HepG2 (cell line): ENCODE measurements around the gene RASD2. TPM values are rescaled to one million over a fixed set of nuclear protein-coding genes. Genes with fewer than 3 reads are reported as not detected.

Experiments used
- AFF4 ChIP-seq: sonication (generic); formaldehyde crosslinking; IDR thresholded peaks from 2 replicates; pipeline ENCODE4 v1.4.0; 2020; ENCODE audit warnings: missing genetic modification reagents
- CHCHD3 ChIP-seq: sonication (generic); formaldehyde crosslinking; IDR thresholded peaks from 2 replicates; pipeline ENCODE4 v1.8.0; 2022; ENCODE audit warnings: mild to moderate bottlenecking, missing genetic modification reagents, moderate library complexity
- ERF ChIP-seq: IDR thresholded peaks from 2 replicates; pipeline ENCODE4 v1.6.1; 2018; ENCODE audit warnings: missing biosample characterization, missing genetic modification reagents
- ESRRA ChIP-seq: sonication (generic); formaldehyde crosslinking; IDR thresholded peaks from 2 replicates; pipeline ENCODE4 v1.5.1; 2020; ENCODE audit warnings: mild to moderate bottlenecking, low read depth, missing genetic modification reagents
- KLF16 ChIP-seq, 2 experiments: sonication (generic) in 1 of 2; formaldehyde crosslinking in 1 of 2; IDR thresholded peaks; 2 replicates each; pipeline versions ENCODE4 v1.6.1 to v1.8.0; 2016 to 2023; ENCODE audit warnings: missing genetic modification reagents in 2 of 2, missing compliant biosample characterization in 1 of 2
- MLLT10 ChIP-seq: sonication (generic); formaldehyde crosslinking; IDR thresholded peaks from 2 replicates; pipeline ENCODE4 v1.4.0; 2020; ENCODE audit warnings: missing genetic modification reagents
- MYNN ChIP-seq: sonication (generic); formaldehyde crosslinking; IDR thresholded peaks from 2 replicates; pipeline ENCODE4 v1.4.0; 2020; ENCODE audit warnings: mild to moderate bottlenecking, low read depth, missing genetic modification reagents
- RFX3 ChIP-seq: IDR thresholded peaks from 2 replicates; pipeline ENCODE4 v1.6.1; 2016; ENCODE audit warnings: missing biosample characterization, missing genetic modification reagents
- ZFY ChIP-seq: sonication (generic); formaldehyde crosslinking; IDR thresholded peaks from 2 replicates; pipeline ENCODE4 v1.4.0; 2020; ENCODE audit warnings: missing genetic modification reagents
- ZNF136 ChIP-seq: sonication (generic); formaldehyde crosslinking; IDR thresholded peaks from 2 replicates; pipeline ENCODE4 v1.8.1; 2022; ENCODE audit warnings: low read depth, mild to moderate bottlenecking, moderate library complexity, missing genetic modification reagents
- ZNF768 ChIP-seq: sonication (generic); formaldehyde crosslinking; IDR thresholded peaks from 2 replicates; pipeline ENCODE4 v1.4.0; 2020; ENCODE audit warnings: missing genetic modification reagents
- ZNF883 ChIP-seq: sonication (generic); formaldehyde crosslinking; IDR thresholded peaks from 2 replicates; pipeline ENCODE4 v1.5.1; 2020; ENCODE audit warnings: mild to moderate bottlenecking, missing genetic modification reagents; ENCODE audit errors: not compliant biosample characterization
- polyA plus RNA-seq, 8 experiments: library from polyadenylated mRNA; depleted of rRNA in 3 of 8; stranded (reverse) in 7 of 8; unstranded in 1 of 8; fragments of >200 nt; fragmentation: Illumina TruSeq in 4 of 8; extraction: Trizol in 4 of 8; gene quantifications; 2 replicates each; pipeline versions ENCODE4 v1.2.1 to v1.2.3, GENCODE V29; 2011 to 2016; ENCODE audit warnings: low read depth in 4 of 8, missing spikeins in 1 of 8, mixed read lengths in 1 of 8; ENCODE audit not compliant: insufficient read depth in 1 of 8
- total RNA-seq, 5 experiments: library from RNA; depleted of rRNA; stranded (reverse); fragments of >200 nt; fragmentation: Illumina TruSeq; extraction: Trizol; gene quantifications; 2 replicates each; pipeline ENCODE4 v1.2.3, GENCODE V29; 2016; ENCODE audit warnings: low read depth in 1 of 5
- TF ChIP-seq, protein P1 (sequence below): sonication (generic); formaldehyde crosslinking; IDR thresholded peaks from 2 replicates; pipeline ENCODE4 v1.4.0; 2020; ENCODE audit warnings: low read depth, mild to moderate bottlenecking, missing genetic modification reagents
- TF ChIP-seq, protein P2 (sequence below), 2 experiments: sonication (generic) in 1 of 2; formaldehyde crosslinking in 1 of 2; IDR thresholded peaks; 2 replicates each; pipeline versions ENCODE4 v1.5.1 to v1.6.1; 2011 to 2020; ENCODE audit warnings: borderline replicate concordance in 1 of 2, low read depth in 1 of 2, low read length in 1 of 2, mild to moderate bottlenecking in 1 of 2, missing genetic modification reagents in 1 of 2, moderate library complexity in 1 of 2
- TF ChIP-seq, protein P3 (sequence below): sonication (generic); formaldehyde crosslinking; IDR thresholded peaks from 2 replicates; pipeline ENCODE4 v1.4.0; 2020; ENCODE audit warnings: low read depth, missing genetic modification reagents
- TF ChIP-seq, protein P4 (sequence below): fragments of 450-650 bp; IDR thresholded peaks from 2 replicates; pipeline ENCODE4 v1.6.1; 2016

The RASD2 gene
- total and polyA plus RNA-seq, 2 of the 13 experiments (the other 11 are each of a cell fraction or from before 2014, with no cell fraction given) = not detected

GRCh38 chr22:35592418-35592967, 51.9 kb downstream of the RASD2 start (continued):
- TF ChIP-seq ZNF768 = peak; percentile 98
- TF ChIP-seq AFF4 (CRISPR knock-in tag) = no peak
- TF ChIP-seq ZNF136 = no peak
- TF ChIP-seq, protein P1, sequence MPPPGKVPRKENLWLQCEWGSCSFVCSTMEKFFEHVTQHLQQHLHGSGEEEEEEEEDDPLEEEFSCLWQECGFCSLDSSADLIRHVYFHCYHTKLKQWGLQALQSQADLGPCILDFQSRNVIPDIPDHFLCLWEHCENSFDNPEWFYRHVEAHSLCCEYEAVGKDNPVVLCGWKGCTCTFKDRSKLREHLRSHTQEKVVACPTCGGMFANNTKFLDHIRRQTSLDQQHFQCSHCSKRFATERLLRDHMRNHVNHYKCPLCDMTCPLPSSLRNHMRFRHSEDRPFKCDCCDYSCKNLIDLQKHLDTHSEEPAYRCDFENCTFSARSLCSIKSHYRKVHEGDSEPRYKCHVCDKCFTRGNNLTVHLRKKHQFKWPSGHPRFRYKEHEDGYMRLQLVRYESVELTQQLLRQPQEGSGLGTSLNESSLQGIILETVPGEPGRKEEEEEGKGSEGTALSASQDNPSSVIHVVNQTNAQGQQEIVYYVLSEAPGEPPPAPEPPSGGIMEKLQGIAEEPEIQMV (CRISPR knock-in tag) = no peak
- no peak for TF ChIP-seq MLLT10
- no peak for TF ChIP-seq MYNN (CRISPR knock-in tag)
- TF ChIP-seq, protein P2, sequence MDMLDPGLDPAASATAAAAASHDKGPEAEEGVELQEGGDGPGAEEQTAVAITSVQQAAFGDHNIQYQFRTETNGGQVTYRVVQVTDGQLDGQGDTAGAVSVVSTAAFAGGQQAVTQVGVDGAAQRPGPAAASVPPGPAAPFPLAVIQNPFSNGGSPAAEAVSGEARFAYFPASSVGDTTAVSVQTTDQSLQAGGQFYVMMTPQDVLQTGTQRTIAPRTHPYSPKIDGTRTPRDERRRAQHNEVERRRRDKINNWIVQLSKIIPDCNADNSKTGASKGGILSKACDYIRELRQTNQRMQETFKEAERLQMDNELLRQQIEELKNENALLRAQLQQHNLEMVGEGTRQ (IDR thresholded peaks at IDR 0.05; ENCODE audit: low read depth, low read length) = no peak
- TF ChIP-seq, protein P2 (CRISPR knock-in tag; IDR thresholded peaks at IDR 0.05; ENCODE audit: borderline replicate concordance) = no peak
- TF ChIP-seq CHCHD3 (CRISPR knock-in tag) = no peak
- TF ChIP-seq ESRRA (CRISPR knock-in tag) = 0 out of 2 replicates have a peak, but pooled peaks have one; percentile 33
- TF ChIP-seq, protein P3, sequence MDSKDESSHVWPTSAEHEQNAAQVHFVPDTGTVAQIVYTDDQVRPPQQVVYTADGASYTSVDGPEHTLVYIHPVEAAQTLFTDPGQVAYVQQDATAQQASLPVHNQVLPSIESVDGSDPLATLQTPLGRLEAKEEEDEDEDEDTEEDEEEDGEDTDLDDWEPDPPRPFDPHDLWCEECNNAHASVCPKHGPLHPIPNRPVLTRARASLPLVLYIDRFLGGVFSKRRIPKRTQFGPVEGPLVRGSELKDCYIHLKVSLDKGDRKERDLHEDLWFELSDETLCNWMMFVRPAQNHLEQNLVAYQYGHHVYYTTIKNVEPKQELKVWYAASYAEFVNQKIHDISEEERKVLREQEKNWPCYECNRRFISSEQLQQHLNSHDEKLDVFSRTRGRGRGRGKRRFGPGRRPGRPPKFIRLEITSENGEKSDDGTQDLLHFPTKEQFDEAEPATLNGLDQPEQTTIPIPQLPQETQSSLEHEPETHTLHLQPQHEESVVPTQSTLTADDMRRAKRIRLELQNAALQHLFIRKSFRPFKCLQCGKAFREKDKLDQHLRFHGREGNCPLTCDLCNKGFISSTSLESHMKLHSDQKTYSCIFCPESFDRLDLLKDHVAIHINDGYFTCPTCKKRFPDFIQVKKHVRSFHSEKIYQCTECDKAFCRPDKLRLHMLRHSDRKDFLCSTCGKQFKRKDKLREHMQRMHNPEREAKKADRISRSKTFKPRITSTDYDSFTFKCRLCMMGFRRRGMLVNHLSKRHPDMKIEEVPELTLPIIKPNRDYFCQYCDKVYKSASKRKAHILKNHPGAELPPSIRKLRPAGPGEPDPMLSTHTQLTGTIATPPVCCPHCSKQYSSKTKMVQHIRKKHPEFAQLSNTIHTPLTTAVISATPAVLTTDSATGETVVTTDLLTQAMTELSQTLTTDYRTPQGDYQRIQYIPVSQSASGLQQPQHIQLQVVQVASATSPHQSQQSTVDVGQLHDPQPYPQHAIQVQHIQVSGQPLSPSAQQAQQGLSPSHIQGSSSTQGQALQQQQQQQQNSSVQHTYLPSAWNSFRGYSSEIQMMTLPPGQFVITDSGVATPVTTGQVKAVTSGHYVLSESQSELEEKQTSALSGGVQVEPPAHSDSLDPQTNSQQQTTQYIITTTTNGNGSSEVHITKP (CRISPR knock-in tag) = no peak
- TF ChIP-seq KLF16 (CRISPR knock-in tag; IDR thresholded peaks at IDR 0.05) = no peak
- TF ChIP-seq, protein P4, sequence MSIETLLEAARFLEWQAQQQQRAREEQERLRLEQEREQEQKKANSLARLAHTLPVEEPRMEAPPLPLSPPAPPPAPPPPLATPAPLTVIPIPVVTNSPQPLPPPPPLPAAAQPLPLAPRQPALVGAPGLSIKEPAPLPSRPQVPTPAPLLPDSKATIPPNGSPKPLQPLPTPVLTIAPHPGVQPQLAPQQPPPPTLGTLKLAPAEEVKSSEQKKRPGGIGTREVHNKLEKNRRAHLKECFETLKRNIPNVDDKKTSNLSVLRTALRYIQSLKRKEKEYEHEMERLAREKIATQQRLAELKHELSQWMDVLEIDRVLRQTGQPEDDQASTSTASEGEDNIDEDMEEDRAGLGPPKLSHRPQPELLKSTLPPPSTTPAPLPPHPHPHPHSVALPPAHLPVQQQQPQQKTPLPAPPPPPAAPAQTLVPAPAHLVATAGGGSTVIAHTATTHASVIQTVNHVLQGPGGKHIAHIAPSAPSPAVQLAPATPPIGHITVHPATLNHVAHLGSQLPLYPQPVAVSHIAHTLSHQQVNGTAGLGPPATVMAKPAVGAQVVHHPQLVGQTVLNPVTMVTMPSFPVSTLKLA = no peak
- no peak for TF ChIP-seq ZFY (CRISPR knock-in tag)
- TF ChIP-seq RFX3 (CRISPR knock-in tag) = no peak
- no peak for TF ChIP-seq ZNF883 (CRISPR knock-in tag)
- TF ChIP-seq ERF (CRISPR knock-in tag) = no peak
